ENCODE data around the gene RASGRF2.

RASGRF2 gene, protein sequence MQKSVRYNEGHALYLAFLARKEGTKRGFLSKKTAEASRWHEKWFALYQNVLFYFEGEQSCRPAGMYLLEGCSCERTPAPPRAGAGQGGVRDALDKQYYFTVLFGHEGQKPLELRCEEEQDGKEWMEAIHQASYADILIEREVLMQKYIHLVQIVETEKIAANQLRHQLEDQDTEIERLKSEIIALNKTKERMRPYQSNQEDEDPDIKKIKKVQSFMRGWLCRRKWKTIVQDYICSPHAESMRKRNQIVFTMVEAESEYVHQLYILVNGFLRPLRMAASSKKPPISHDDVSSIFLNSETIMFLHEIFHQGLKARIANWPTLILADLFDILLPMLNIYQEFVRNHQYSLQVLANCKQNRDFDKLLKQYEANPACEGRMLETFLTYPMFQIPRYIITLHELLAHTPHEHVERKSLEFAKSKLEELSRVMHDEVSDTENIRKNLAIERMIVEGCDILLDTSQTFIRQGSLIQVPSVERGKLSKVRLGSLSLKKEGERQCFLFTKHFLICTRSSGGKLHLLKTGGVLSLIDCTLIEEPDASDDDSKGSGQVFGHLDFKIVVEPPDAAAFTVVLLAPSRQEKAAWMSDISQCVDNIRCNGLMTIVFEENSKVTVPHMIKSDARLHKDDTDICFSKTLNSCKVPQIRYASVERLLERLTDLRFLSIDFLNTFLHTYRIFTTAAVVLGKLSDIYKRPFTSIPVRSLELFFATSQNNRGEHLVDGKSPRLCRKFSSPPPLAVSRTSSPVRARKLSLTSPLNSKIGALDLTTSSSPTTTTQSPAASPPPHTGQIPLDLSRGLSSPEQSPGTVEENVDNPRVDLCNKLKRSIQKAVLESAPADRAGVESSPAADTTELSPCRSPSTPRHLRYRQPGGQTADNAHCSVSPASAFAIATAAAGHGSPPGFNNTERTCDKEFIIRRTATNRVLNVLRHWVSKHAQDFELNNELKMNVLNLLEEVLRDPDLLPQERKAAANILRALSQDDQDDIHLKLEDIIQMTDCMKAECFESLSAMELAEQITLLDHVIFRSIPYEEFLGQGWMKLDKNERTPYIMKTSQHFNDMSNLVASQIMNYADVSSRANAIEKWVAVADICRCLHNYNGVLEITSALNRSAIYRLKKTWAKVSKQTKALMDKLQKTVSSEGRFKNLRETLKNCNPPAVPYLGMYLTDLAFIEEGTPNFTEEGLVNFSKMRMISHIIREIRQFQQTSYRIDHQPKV (N-terminal part only)

DNA sequence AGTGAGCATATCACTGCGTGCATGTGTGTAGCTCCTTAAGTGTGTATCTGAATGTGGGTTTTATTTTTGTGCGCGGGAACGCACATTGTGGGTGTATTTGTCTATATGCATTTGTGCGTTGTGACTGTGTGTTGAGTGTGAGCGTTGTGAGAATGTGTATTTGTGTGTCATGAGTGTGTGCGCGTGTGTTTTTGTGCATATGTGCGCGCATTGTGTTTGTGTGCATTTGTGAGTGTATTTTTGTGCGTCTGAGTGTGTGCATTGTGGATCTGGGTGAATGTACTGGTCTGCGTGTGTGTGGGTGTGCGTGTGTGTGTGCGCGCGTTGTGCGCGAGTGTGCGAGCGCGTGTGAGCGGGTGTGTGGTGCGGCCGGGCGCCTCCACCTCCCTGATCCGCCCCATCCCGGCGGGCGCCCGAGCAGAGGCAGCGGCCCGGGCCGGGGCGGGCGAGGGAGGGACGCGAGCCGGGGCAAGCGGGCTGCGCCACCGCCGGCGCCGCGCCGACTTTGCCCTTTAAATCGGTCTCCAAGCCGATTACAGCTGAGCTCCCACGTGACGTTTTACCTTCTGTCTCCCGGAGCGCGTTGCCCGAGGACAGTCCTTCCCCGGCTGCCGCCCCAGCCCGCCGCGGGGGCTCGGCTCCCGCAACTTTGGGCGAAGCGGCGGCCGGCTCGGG, at the start of gene RASGRF2:
Gene RASGRF2, plus strand, starts transcription at position 596 of the 675 bp plus-strand sequence. CDS start 376 bp downstream, outside the sequence.
- H3K4me3 ChIP-seq (ENCODE audit: low read length): peak within 1 kb of the TSS; percentile 70
- DNase-seq (ENCODE audit: low read depth): no peak
- TF ChIP-seq CTCF (conservative IDR thresholded peaks at IDR 0.05; ENCODE audit: low read depth, low read length): no peak

GRCh38 chr5:80912479-80912878, 47.7 kb upstream of the RASGRF2 start:
- H3K4me3 ChIP-seq (ENCODE audit: low read length): no peak overlapping the region
- TF ChIP-seq CTCF (conservative IDR thresholded peaks at IDR 0.05; ENCODE audit: low read depth, low read length): no peak
- no peak for DNase-seq (ENCODE audit: low read depth)

GRCh38 chr5:80915716-80916115, 44.4 kb upstream of the RASGRF2 start:
- no peak for TF ChIP-seq CTCF (conservative IDR thresholded peaks at IDR 0.05; ENCODE audit: low read depth, low read length)
- DNase-seq (ENCODE audit: low read depth): no peak
- no peak overlapping the region for H3K4me3 ChIP-seq (ENCODE audit: low read length)

GRCh38 chr5:80916676-80917075, 43.5 kb upstream of the RASGRF2 start:
- no peak overlapping the region for H3K4me3 ChIP-seq (ENCODE audit: low read length)
- no peak for TF ChIP-seq CTCF (conservative IDR thresholded peaks at IDR 0.05; ENCODE audit: low read depth, low read length)
- DNase-seq (ENCODE audit: low read depth): no peak

- DNase-seq (ENCODE audit: low read depth): no peak
- no peak for TF ChIP-seq CTCF (conservative IDR thresholded peaks at IDR 0.05; ENCODE audit: low read depth, low read length)
- no peak overlapping the region for H3K4me3 ChIP-seq (ENCODE audit: low read length)
Measured at GRCh38 chr5:80917631-80918030, 42.5 kb upstream of the RASGRF2 start.

GRCh38 chr5:80919678-80920196, 40.4 kb upstream of the RASGRF2 start:
- no peak for DNase-seq (ENCODE audit: low read depth)
- no peak for TF ChIP-seq CTCF (conservative IDR thresholded peaks at IDR 0.05; ENCODE audit: low read depth, low read length)
- H3K4me3 ChIP-seq (ENCODE audit: low read length): no peak overlapping the region
